Measurements from ENCODE around the gene SMPD3. TPM values are rescaled to one million over a fixed set of nuclear protein-coding genes. Genes with fewer than 3 reads are reported as not detected.
A peak's percentile ranks its signal among the peaks of the same experiment; 100 is the strongest.

Gene SMPD3
- total RNA-seq, 1 experiment from 2014 or later, result 0.70 TPM

- Histone ChIP-seq H3K4ac (ENCODE audit: low read depth, low read length) (no peak overlapping the region), H2BK5ac (ENCODE audit: insufficient read length, low read length) (no peak overlapping the region), H3K27me3 (ENCODE audit: insufficient read depth, low read length) (no peaks in the 10 kb centered on the region), H3K23ac (ENCODE audit: insufficient read length, low read depth, low read length) (no peak overlapping the region), H2AFZ (ENCODE audit: low read length) (no peak overlapping the region), H3K9ac (ENCODE audit: extremely low read depth, insufficient read length, low read length) (no peak overlapping the region), H3K23me2 (ENCODE audit: insufficient read length, low read depth, low read length, poor library complexity, severe bottlenecking) (no peaks in the 10 kb centered on the region), H2BK20ac (ENCODE audit: low read depth, low read length, poor library complexity, severe bottlenecking) (no peak overlapping the region), H3K79me2 (ENCODE audit: insufficient read depth, low read length) (no peaks in the 10 kb centered on the region), H4K91ac (ENCODE audit: insufficient read length, low read depth, low read length) (no peak overlapping the region), H2AK5ac (ENCODE audit: insufficient read length, low read length) (no peak overlapping the region), H4K8ac (replicated peaks; ENCODE audit: insufficient read length, low read depth, low read length) (no peak overlapping the region), H2BK120ac (ENCODE audit: low read depth, low read length, poor library complexity, severe bottlenecking) (no peak overlapping the region), H3K79me1 (ENCODE audit: insufficient read depth, low read depth, low read length, poor library complexity, severe bottlenecking) (no peaks in the 10 kb centered on the region), H3K14ac (ENCODE audit: insufficient read depth, low read length) (peak overlapping the region; percentile 77; the same call in 1 of the 2 replicates), H2BK12ac (ENCODE audit: insufficient read length, low read depth, low read length) (no peak overlapping the region), H4K20me1 (ENCODE audit: control insufficient read depth, insufficient read depth, insufficient read length) (no peaks in the 10 kb centered on the region), H3K18ac (ENCODE audit: insufficient read length, low read depth, low read length) (no peak overlapping the region), H3K27ac (ENCODE audit: insufficient read length, low read depth, low read length) (no peak overlapping the region), H3K4me1 (ENCODE audit: insufficient read depth, low read length) (no peaks in the 10 kb centered on the region), H3K56ac (ENCODE audit: insufficient read length, low read depth, low read length) (no peak overlapping the region), H3K4me2 (ENCODE audit: insufficient read depth, insufficient read length, low read length) (no peak overlapping the region), H2BK15ac (ENCODE audit: low read depth, low read length) (no peak overlapping the region), H4K5ac (ENCODE audit: insufficient read length, low read depth, low read length) (no peak overlapping the region), H3K9me3 (ENCODE audit: control insufficient read depth, low read depth, low read length) (no peaks in the 10 kb centered on the region), H3T11ph (ENCODE audit: low read length) (no peak overlapping the region)
- Mint-ChIP-seq H3K27ac (no peak overlapping the region), H3K36me3 (ENCODE audit: insufficient read depth in 1 of 3, low read depth in 3 of 3) (no peaks in the 10 kb centered on the region), H3K4me3 (no peak overlapping the region), H3K4me1 (peaks cover 6% of the 10 kb centered on the region in 2 experiments; a peak in 3 of 4 replicates), H3K27me3 (ENCODE audit: low read depth) (peaks cover 10% of the 10 kb centered on the region; the same call in 1 of the 2 replicates), H3K9me3 (no peaks in the 10 kb centered on the region)
- no peak for DNase-seq
- WGBS (ENCODE audit: extremely low coverage, insufficient read length, low lambda C conversion rate), result no CpG with 5 or more reads among the region's 5 CpGs
- no peak for TF ChIP-seq CTCF (conservative IDR thresholded peaks at IDR 0.05)
Observed at GRCh38 chr16:68423771-68424170, 24.5 kb downstream of the SMPD3 start.
